MM.1S (cell line): ENCODE results near the gene TAOK1.
A peak's percentile ranks its signal among the peaks of the same experiment; 100 is the strongest.

ENCODE experiments used
- DNase-seq: peaks from one replicate; pipeline ENCODE4 v3.0.0-alpha.2; 2015
- H2AFZ ChIP-seq: fragments of 300-600 bp; sonication (generic); 2 replicates; pipeline ENCODE4 v1.6.0; 2016; ENCODE audit warnings: antibody characterized with exemption, low read length
- H3F3A ChIP-seq: fragments of 300-600 bp; sonication (generic); 2 replicates; pipeline ENCODE4 v1.6.1; 2016; ENCODE audit warnings: mild to moderate bottlenecking, antibody characterized with exemption, low read length, moderate library complexity, mixed read lengths; ENCODE audit not compliant: insufficient read depth
- H3K27ac ChIP-seq: fragments of 300-600 bp; sonication (generic); 2 replicates; pipeline ENCODE4 v1.5.1; 2016; ENCODE audit warnings: mild to moderate bottlenecking, low read length
- H3K27me3 ChIP-seq: fragments of 300-600 bp; sonication (generic); replicated peaks from 2 replicates; pipeline ENCODE4 v1.6.0; 2016; ENCODE audit warnings: low read length; ENCODE audit not compliant: insufficient read depth
- H3K36me3 ChIP-seq: fragments of 300-600 bp; sonication (generic); replicated peaks from 2 replicates; pipeline ENCODE4 v1.6.1; 2016; ENCODE audit warnings: mild to moderate bottlenecking, low read length, mixed read lengths; ENCODE audit not compliant: insufficient read depth
- H3K4me1 ChIP-seq: fragments of 300-600 bp; sonication (generic); 2 replicates; pipeline ENCODE4 v1.6.1; 2016; ENCODE audit warnings: low read length, mixed read lengths
- H3K4me2 ChIP-seq: fragments of 300-600 bp; sonication (generic); 2 replicates; pipeline ENCODE4 v1.6.0; 2016; ENCODE audit warnings: low read depth, low read length
- H3K4me3 ChIP-seq: fragments of 300-600 bp; sonication (generic); 2 replicates; pipeline ENCODE4 v1.5.1; 2016; ENCODE audit warnings: low read length, mixed read lengths
- H3K79me2 ChIP-seq: fragments of 300-600 bp; sonication (generic); 2 replicates; pipeline ENCODE4 v1.6.1; 2016; ENCODE audit warnings: mixed run types, low read length, mixed read lengths
- H3K9ac ChIP-seq: fragments of 300-600 bp; sonication (generic); 2 replicates; pipeline ENCODE4 v1.6.1; 2016; ENCODE audit warnings: low read length, mixed read lengths
- H3K9me2 ChIP-seq: fragments of 300-600 bp; sonication (generic); replicated peaks from 2 replicates; pipeline ENCODE4 v1.6.1; 2016; ENCODE audit warnings: mild to moderate bottlenecking, low read length, mixed read lengths; ENCODE audit not compliant: insufficient read depth
- H3K9me3 ChIP-seq: fragments of 300-600 bp; sonication (generic); replicated peaks from 2 replicates; pipeline ENCODE4 v1.6.1; 2016; ENCODE audit warnings: mild to moderate bottlenecking, low read length, mixed read lengths; ENCODE audit not compliant: insufficient read depth
- H4K20me1 ChIP-seq: fragments of 300-600 bp; sonication (generic); 2 replicates; pipeline ENCODE4 v1.6.1; 2016; ENCODE audit warnings: mild to moderate bottlenecking, low read length, moderate library complexity, mixed read lengths; ENCODE audit not compliant: insufficient read depth
- EZH2 ChIP-seq: fragments of 300-600 bp; sonication (generic); optimal IDR thresholded peaks from 2 replicates; pipeline ENCODE3; 2017; ENCODE audit warnings: low read depth, mild to moderate bottlenecking, antibody characterized with exemption, low read length, mixed read lengths
- EZH2phosphoT487 ChIP-seq: fragments of 300-600 bp; sonication (generic); IDR thresholded peaks from 2 replicates; pipeline ENCODE4 v1.6.1; 2018; ENCODE audit warnings: antibody characterized with exemption, low read length
- TF ChIP-seq, protein P1 (sequence below): fragments of 300-600 bp; sonication (generic); IDR thresholded peaks from 2 replicates; pipeline ENCODE4 v1.5.1; 2016; ENCODE audit warnings: antibody characterized with exemption, low read length, mixed read lengths

TAOK1 gene

DNA sequence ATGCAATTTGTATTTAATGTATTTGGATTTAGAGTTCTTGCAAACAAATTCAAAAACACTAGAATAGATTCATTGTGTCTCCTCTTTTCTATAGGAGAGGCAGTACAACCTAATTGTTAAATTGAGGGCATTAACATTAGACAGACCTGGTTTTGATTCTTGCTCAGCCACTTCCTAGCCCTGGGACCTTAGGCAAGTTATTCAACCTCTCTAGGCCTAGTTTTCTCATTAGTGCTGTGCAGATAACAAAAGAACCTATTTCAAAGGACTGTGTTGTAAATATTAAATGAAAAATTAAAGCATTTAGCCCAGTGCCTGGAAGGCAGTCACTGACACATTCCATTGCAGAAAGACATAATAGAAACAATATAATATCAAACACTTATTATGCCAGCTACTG lies 22.0 kb upstream of the TAOK1 start:
- DNase-seq, result no peak
- H3K79me2 ChIP-seq, result no peaks in the 10 kb centered on the region
- H3K9me3 ChIP-seq, result no peaks in the 10 kb centered on the region
- no peaks in the 10 kb centered on the region for H3K4me1 ChIP-seq
- no peak overlapping the region for H3K9ac ChIP-seq
- no peaks in the 10 kb centered on the region for H3K9me2 ChIP-seq
- H3K36me3 ChIP-seq, result no peaks in the 10 kb centered on the region
- H3K27me3 ChIP-seq, result no peaks in the 10 kb centered on the region
- TF ChIP-seq EZH2phosphoT487, result no peak
- TF ChIP-seq EZH2, result no peak
- TF ChIP-seq, protein P1, sequence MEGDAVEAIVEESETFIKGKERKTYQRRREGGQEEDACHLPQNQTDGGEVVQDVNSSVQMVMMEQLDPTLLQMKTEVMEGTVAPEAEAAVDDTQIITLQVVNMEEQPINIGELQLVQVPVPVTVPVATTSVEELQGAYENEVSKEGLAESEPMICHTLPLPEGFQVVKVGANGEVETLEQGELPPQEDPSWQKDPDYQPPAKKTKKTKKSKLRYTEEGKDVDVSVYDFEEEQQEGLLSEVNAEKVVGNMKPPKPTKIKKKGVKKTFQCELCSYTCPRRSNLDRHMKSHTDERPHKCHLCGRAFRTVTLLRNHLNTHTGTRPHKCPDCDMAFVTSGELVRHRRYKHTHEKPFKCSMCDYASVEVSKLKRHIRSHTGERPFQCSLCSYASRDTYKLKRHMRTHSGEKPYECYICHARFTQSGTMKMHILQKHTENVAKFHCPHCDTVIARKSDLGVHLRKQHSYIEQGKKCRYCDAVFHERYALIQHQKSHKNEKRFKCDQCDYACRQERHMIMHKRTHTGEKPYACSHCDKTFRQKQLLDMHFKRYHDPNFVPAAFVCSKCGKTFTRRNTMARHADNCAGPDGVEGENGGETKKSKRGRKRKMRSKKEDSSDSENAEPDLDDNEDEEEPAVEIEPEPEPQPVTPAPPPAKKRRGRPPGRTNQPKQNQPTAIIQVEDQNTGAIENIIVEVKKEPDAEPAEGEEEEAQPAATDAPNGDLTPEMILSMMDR, result no peak
- no peak overlapping the region for H2AFZ ChIP-seq
- H3K4me2 ChIP-seq, result no peak overlapping the region
- no peaks in the 10 kb centered on the region for H4K20me1 ChIP-seq
- no peak overlapping the region for H3K4me3 ChIP-seq
- H3F3A ChIP-seq, result 0 out of 2 replicates have a peak, but pooled peaks cover 4% of the 10 kb centered on the region
- no peak overlapping the region for H3K27ac ChIP-seq

GRCh38 chr17:29368926-29369325 lies 21.2 kb upstream of the TAOK1 start:
- 0 out of 2 replicates have a peak, but pooled peaks cover 4% of the 10 kb centered on the region for H3F3A ChIP-seq
- H3K4me1 ChIP-seq, result no peaks in the 10 kb centered on the region
- H3K4me2 ChIP-seq, result no peak overlapping the region
- TF ChIP-seq, protein P1, result no peak
- TF ChIP-seq EZH2phosphoT487 (no peak), EZH2 (no peak)
- no peak overlapping the region for H2AFZ ChIP-seq
- no peaks in the 10 kb centered on the region for H3K9me3 ChIP-seq
- no peak overlapping the region for H3K9ac ChIP-seq
- DNase-seq, result no peak
- no peaks in the 10 kb centered on the region for H4K20me1 ChIP-seq
- no peaks in the 10 kb centered on the region for H3K36me3 ChIP-seq
- H3K79me2 ChIP-seq, result no peaks in the 10 kb centered on the region
- no peaks in the 10 kb centered on the region for H3K27me3 ChIP-seq
- H3K4me3 ChIP-seq, result no peak overlapping the region
- H3K9me2 ChIP-seq, result no peaks in the 10 kb centered on the region
- H3K27ac ChIP-seq, result no peak overlapping the region

- Histone ChIP-seq H2AFZ (peak overlapping the region; percentile 78), H4K20me1 (no peaks in the 10 kb centered on the region), H3K9ac (no peak overlapping the region), H3K79me2 (no peaks in the 10 kb centered on the region), H3K9me2 (no peaks in the 10 kb centered on the region), H3K4me3 (no peak overlapping the region), H3F3A (0 out of 2 replicates have a peak, but pooled peaks cover 4% of the 10 kb centered on the region), H3K9me3 (no peaks in the 10 kb centered on the region), H3K4me2 (peak overlapping the region; percentile 53), H3K36me3 (no peaks in the 10 kb centered on the region), H3K27ac (peak overlapping the region; percentile 16; the same call in 1 of the 2 replicates), H3K27me3 (no peaks in the 10 kb centered on the region), H3K4me1 (no peaks in the 10 kb centered on the region)
- DNase-seq, result peak; percentile 70
- TF ChIP-seq, protein P1, result peak; percentile 76
- TF ChIP-seq EZH2, result no peak
Measured at GRCh38 chr17:29369831-29370735, 20.1 kb upstream of the TAOK1 start.
